D721Med (cell line): ENCODE measurements around the gene ZNF683.

Experiments used
- DNase-seq: peaks from one replicate; pipeline ENCODE4 v3.0.0; 2011; ENCODE audit warnings: low spot score; ENCODE audit not compliant: insufficient read length
- FAIRE-seq: peaks from 2 replicates; lab custom pipeline; 2011; peaks lifted over from hg19 to GRCh38; lab: Jason Lieb, UNC
- CTCF ChIP-seq: IDR thresholded peaks from 2 replicates; pipeline ENCODE4 v1.5.1; 2012; ENCODE audit warnings: mild to moderate bottlenecking, control low read depth; ENCODE audit not compliant: insufficient read depth; ENCODE audit errors: missing control alignments

ZNF683 gene

GRCh38 chr1:26373281-26373680 is 731 bp upstream of the ZNF683 start:
- DNase-seq (no peak), FAIRE-seq (no peak)
- TF ChIP-seq CTCF: no peak

- DNase-seq: no peak
- no peak for FAIRE-seq
- TF ChIP-seq CTCF: no peak
Measured at GRCh38 chr1:26372039-26372438, 511 bp downstream of the ZNF683 start.

GRCh38 chr1:26370591-26371382 is 1.8 kb downstream of the ZNF683 start:
- no peak for TF ChIP-seq CTCF
- FAIRE-seq (no peak), DNase-seq (no peak)

GRCh38 chr1:26368486-26368885 is 4.1 kb downstream of the ZNF683 start:
- FAIRE-seq: no peak
- TF ChIP-seq CTCF: no peak
- DNase-seq: no peak

- TF ChIP-seq CTCF: no peak
- DNase-seq (no peak), FAIRE-seq (no peak)
Measured at GRCh38 chr1:26368006-26368405, 4.5 kb downstream of the ZNF683 start.

- no peak for DNase-seq
- FAIRE-seq: no peak
Measured at GRCh38 chr1:26367441-26367840, 5.1 kb downstream of the ZNF683 start.

More at GRCh38 chr1:26367441-26367840, 5.1 kb downstream of the ZNF683 start:
- no peak for TF ChIP-seq CTCF
